SK-N-SH (cell line): ENCODE results near the gene INF2. TPM values are rescaled to one million over a fixed set of nuclear protein-coding genes. Genes with fewer than 3 reads are reported as not detected.

Experiments used
- CTCF ChIA-PET: fragments of 300-600, 350-600 bp; formaldehyde crosslinking; extraction: SDS; loops from one replicate; lab custom pipeline; 2021; lab: Yijun Ruan, JAX
- POLR2A ChIA-PET: fragments of 350-600 bp; sonication (Branson Sonifier 250); formaldehyde crosslinking; extraction: SDS; loops from one replicate; lab custom pipeline; 2020; ENCODE audit warnings: antibody characterized with exemption, inconsistent platforms; lab: Yijun Ruan, JAX
- DNase-seq: peaks from one replicate; pipeline ENCODE4 v3.0.0; 2012
- H2AFZ ChIP-seq: fragments of 200-600 bp; sonication (generic); 2 replicates; pipeline ENCODE4 v1.8.1; 2016; ENCODE audit warnings: antibody characterized with exemption, mild to moderate bottlenecking, low read depth
- H3F3A ChIP-seq: fragments of 200-600 bp; sonication (generic); replicated peaks from 2 replicates; pipeline ENCODE3; 2016; ENCODE audit warnings: antibody characterized with exemption, mild to moderate bottlenecking; ENCODE audit not compliant: insufficient read depth
- H3K27ac ChIP-seq, 2 experiments: fragments of 200-500 bp in 1 of 2; fragments of 200-600 bp in 1 of 2; sonication (Bioruptor generic) in 1 of 2; sonication (generic), shearing (Covaris generic) in 1 of 2; 2 replicates each; pipeline versions ENCODE4 v1.5.1 to v1.6.1; 2014 to 2016; ENCODE audit warnings: low read depth in 2 of 2, inconsistent platforms in 1 of 2, low read length in 1 of 2, mild to moderate bottlenecking in 1 of 2, mixed read lengths in 1 of 2
- H3K27me3 ChIP-seq: fragments of 200-600 bp; sonication (generic), shearing (Covaris generic); 2 replicates; pipeline ENCODE4 v1.6.1; 2016; ENCODE audit warnings: mixed run types; ENCODE audit not compliant: insufficient read depth
- H3K36me3 ChIP-seq, 2 experiments: fragments of 200-500 bp in 1 of 2; fragments of 200-600 bp in 1 of 2; sonication (Bioruptor generic) in 1 of 2; sonication (generic) in 1 of 2; replicated peaks in 1 of 2; 2 replicates each; pipeline versions ENCODE3 to v1.5.1; 2014 to 2016; ENCODE audit warnings: low read length in 1 of 2, mild to moderate bottlenecking in 1 of 2; ENCODE audit not compliant: insufficient read depth in 2 of 2, control insufficient read depth in 1 of 2
- H3K4me1 ChIP-seq, 2 experiments: fragments of 200-500 bp in 1 of 2; fragments of 200-600 bp in 1 of 2; sonication (Bioruptor generic) in 1 of 2; sonication (generic), shearing (Covaris generic) in 1 of 2; 2 replicates each; pipeline versions ENCODE4 v1.5.1 to v1.6.1; 2014 to 2016; ENCODE audit warnings: low read depth in 1 of 2, low read length in 1 of 2, mixed run types in 1 of 2; ENCODE audit not compliant: insufficient read depth in 2 of 2, control insufficient read depth in 1 of 2
- H3K4me2 ChIP-seq: fragments of 200-600 bp; sonication (generic), shearing (Covaris generic); 2 replicates; pipeline ENCODE4 v1.6.1; 2017; ENCODE audit warnings: mixed run types
- H3K4me3 ChIP-seq, 2 experiments: fragments of 200-500 bp in 1 of 2; fragments of 200-600 bp in 1 of 2; sonication (Bioruptor generic) in 1 of 2; sonication (generic), shearing (Covaris generic) in 1 of 2; 2 replicates each; pipeline versions ENCODE4 v1.5.1 to v1.8.1; 2014 to 2016; ENCODE audit warnings: low read depth in 2 of 2, inconsistent platforms in 1 of 2, low read length in 1 of 2, mild to moderate bottlenecking in 1 of 2, mixed read lengths in 1 of 2, moderate library complexity in 1 of 2
- H3K79me2 ChIP-seq: fragments of 200-600 bp; sonication (generic); 2 replicates; pipeline ENCODE4 v1.8.1; 2017; ENCODE audit warnings: mild to moderate bottlenecking; ENCODE audit not compliant: insufficient read depth
- H3K9ac ChIP-seq: fragments of 200-600 bp; sonication (generic); 2 replicates; pipeline ENCODE4 v1.6.1; 2017; ENCODE audit warnings: mixed run types
- H3K9me2 ChIP-seq: fragments of 200-600 bp; sonication (generic); 2 replicates; pipeline ENCODE4 v1.6.1; 2017; ENCODE audit warnings: mixed run types
- H3K9me3 ChIP-seq: fragments of 200-600 bp; sonication (generic); 2 replicates; pipeline ENCODE4 v1.6.1; 2017; ENCODE audit warnings: mixed run types, mild to moderate bottlenecking, moderate library complexity
- H4K20me1 ChIP-seq: fragments of 200-600 bp; sonication (generic); 2 replicates; pipeline ENCODE4 v1.6.1; 2017; ENCODE audit warnings: mild to moderate bottlenecking, mixed run types; ENCODE audit not compliant: insufficient read depth
- CHD2 ChIP-seq: fragments of 150-350 bp; IDR thresholded peaks from 2 replicates; pipeline ENCODE4 v1.6.1; 2018; ENCODE audit warnings: low read length; ENCODE audit not compliant: partially characterized antibody
- CTCF ChIP-seq: fragments of 200-600 bp; sonication (generic); IDR thresholded peaks from 2 replicates; pipeline ENCODE4 v1.6.1; 2017; ENCODE audit warnings: antibody characterized with exemption, mild to moderate bottlenecking, moderate library complexity
- ELF1 ChIP-seq: IDR thresholded peaks from 2 replicates; pipeline ENCODE4 v1.4.0; 2012
- EP300 ChIP-seq, 2 experiments: IDR thresholded peaks; 2 replicates each; pipeline versions ENCODE4 v1.4.0 to v1.6.1; 2012; ENCODE audit warnings: borderline replicate concordance in 1 of 2, low read depth in 1 of 2, low read length in 1 of 2
- FOSL2 ChIP-seq: IDR thresholded peaks from 2 replicates; pipeline ENCODE4 v1.4.0; 2012; ENCODE audit warnings: low read depth, mild to moderate bottlenecking, moderate library complexity, borderline replicate concordance
- FOXJ3 ChIP-seq: sonication (generic); formaldehyde crosslinking; IDR thresholded peaks from 2 replicates; pipeline ENCODE4 v1.5.1; 2020; ENCODE audit warnings: mild to moderate bottlenecking, missing genetic modification reagents
- GABPA ChIP-seq: IDR thresholded peaks from 2 replicates; pipeline ENCODE4 v1.4.0; 2012; ENCODE audit warnings: low read depth, mild to moderate bottlenecking
- GATA2 ChIP-seq: sonication (generic); formaldehyde crosslinking; IDR thresholded peaks from 2 replicates; pipeline ENCODE4 v1.5.0; 2020; ENCODE audit warnings: mild to moderate bottlenecking, missing genetic modification reagents
- IRF3 ChIP-seq: fragments of 150-350 bp; IDR thresholded peaks from 2 replicates; pipeline ENCODE4 v1.6.1; 2016; ENCODE audit warnings: mild to moderate bottlenecking, low read depth, low read length
- MEF2A ChIP-seq: IDR thresholded peaks from 2 replicates; pipeline ENCODE4 v1.4.0; 2012; ENCODE audit warnings: low read depth, borderline replicate concordance
- PBX3 ChIP-seq: IDR thresholded peaks from 2 replicates; pipeline ENCODE4; 2012
- RAD21 ChIP-seq: IDR thresholded peaks from 2 replicates; pipeline ENCODE4 v1.6.1; 2012; ENCODE audit warnings: mild to moderate bottlenecking, low read length
- REST ChIP-seq: IDR thresholded peaks from 2 replicates; pipeline ENCODE4 v1.6.1; 2012; ENCODE audit warnings: mild to moderate bottlenecking, low read depth, low read length, moderate library complexity
- SMC3 ChIP-seq: IDR thresholded peaks from 2 replicates; pipeline ENCODE4 v1.6.1; 2012; ENCODE audit warnings: low read depth, low read length, improper control_type of control experiment
- TAF1 ChIP-seq: IDR thresholded peaks from 2 replicates; pipeline ENCODE4 v1.6.1; 2012; ENCODE audit warnings: low read depth, mild to moderate bottlenecking, low read length, moderate library complexity, borderline replicate concordance
- WGBS: methylation state at CpG from one replicate; pipeline ENCODE4 v1.1.6; 2017; ENCODE audit warnings: low lambda C conversion rate; 5-methylcytosine and 5-hydroxymethylcytosine counted together
- polyA plus RNA-seq, 3 experiments: library from polyadenylated mRNA; depleted of rRNA; stranded (reverse); fragments of >200 nt; gene quantifications; 2 replicates each; pipeline ENCODE4 v1.2.3, GENCODE V29; 2012

Gene INF2
- polyA plus RNA-seq, 1 of the 3 experiments (the other 2 are of a cell fraction), result 32.5 TPM

- CTCF ChIA-PET, result interaction anchor here (0.9 to 1.5 kb wide), 5 partner anchors 10 to 107 kb away, joined by 3 to 6 read pairs (median 3); no protein-coding TSS in a partner anchor
- no peak overlapping the region for H3K9ac ChIP-seq
- no peaks in the 10 kb centered on the region for H3K27me3 ChIP-seq
- H3K27ac ChIP-seq, result no peak overlapping the region
- no peaks in the 10 kb centered on the region for H4K20me1 ChIP-seq
- H3K9me2 ChIP-seq, result no peaks in the 10 kb centered on the region
- no peak for TF ChIP-seq FOSL2
- TF ChIP-seq RAD21, result no peak
- no peak for TF ChIP-seq FOXJ3 (CRISPR knock-in tag)
- TF ChIP-seq GABPA, result no peak
- TF ChIP-seq TAF1, result no peak
- TF ChIP-seq CHD2, result no peak
- no peak for TF ChIP-seq REST
- no peak for TF ChIP-seq IRF3
- no peak overlapping the region for H2AFZ ChIP-seq
- H3K4me1 ChIP-seq, result no peaks in the 10 kb centered on the region; a peak in 1 of 4 replicates
- H3K79me2 ChIP-seq, result no peaks in the 10 kb centered on the region
- H3F3A ChIP-seq, result no peaks in the 10 kb centered on the region
- no peaks in the 10 kb centered on the region for H3K9me3 ChIP-seq
- DNase-seq, result no peak
- no peaks in the 10 kb centered on the region for H3K36me3 ChIP-seq
- WGBS, result 88% methylated on average over 2 of the region's 2 CpGs
- no peak overlapping the region for H3K4me3 ChIP-seq
- no peak overlapping the region for H3K4me2 ChIP-seq
- POLR2A ChIA-PET, result no interaction called here
Measured at GRCh38 chr14:104665114-104665656, 24.2 kb upstream of the INF2 start.

- no peaks in the 10 kb centered on the region for H3K9me3 ChIP-seq
- H3K36me3 ChIP-seq, result no peaks in the 10 kb centered on the region
- no peaks in the 10 kb centered on the region for H3K9me2 ChIP-seq
- no peak overlapping the region for H3K4me2 ChIP-seq
- H3K27ac ChIP-seq, result no peak overlapping the region
- no peak for DNase-seq
- H4K20me1 ChIP-seq, result no peaks in the 10 kb centered on the region
- WGBS, result 86% methylated on average over 7 of the region's 27 CpGs
- H2AFZ ChIP-seq, result no peak overlapping the region
- H3K4me3 ChIP-seq, result no peak overlapping the region
- POLR2A ChIA-PET, result no interaction called here
- H3K27me3 ChIP-seq, result no peaks in the 10 kb centered on the region
- CTCF ChIA-PET, result interaction anchor here (0.8 to 1.5 kb wide), 6 partner anchors 8 to 108 kb away, joined by 3 to 6 read pairs (median 3); no protein-coding TSS in a partner anchor
- no peaks in the 10 kb centered on the region for H3K79me2 ChIP-seq
- H3K4me1 ChIP-seq, result no peaks in the 10 kb centered on the region; a peak in 1 of 4 replicates
- H3F3A ChIP-seq, result no peaks in the 10 kb centered on the region
- H3K9ac ChIP-seq, result no peak overlapping the region
- TF ChIP-seq ELF1, result no peak
- peak; percentile 18; the same call in 1 of the 2 replicates for TF ChIP-seq SMC3
- 0 out of 2 replicates have a peak, but pooled peaks have one; percentile 25 for TF ChIP-seq CTCF
- no peak for TF ChIP-seq GATA2
- no peak for TF ChIP-seq MEF2A
- no peak for TF ChIP-seq EP300 (IDR thresholded peaks at IDR 0.05; ENCODE audit: borderline replicate concordance in 1 of 2, low read depth in 1 of 2, low read length in 1 of 2)
- TF ChIP-seq PBX3, result no peak
Measured at GRCh38 chr14:104665657-104666522, 23.5 kb upstream of the INF2 start.
